ENCODE data around the gene PTP4A1. TPM values are rescaled to one million over a fixed set of nuclear protein-coding genes. Genes with fewer than 3 reads are reported as not detected.
"Not testable (repeated sequence)": the region's sequence is repeated elsewhere in the genome, so short reads cannot be mapped to it uniquely, and the experiment has no call there.

Gene PTP4A1
- total RNA-seq (43.7 TPM), polyA plus RNA-seq (ENCODE audit: insufficient read depth, low read depth, low replicate concordance) (16.5 TPM)
- long read RNA-seq, donor 1, transcript PTP4A1-203 (5 exons, 2,203 nt) = major isoform, 5 of 5 reads
- long read RNA-seq, donor 1, partial matches to known transcripts = 0 of 5 reads
- long read RNA-seq, donor 1, other reads (novel, unspliced or antisense) = 0 of 5 reads
- long read RNA-seq, donor 2, transcript PTP4A1-203 (5 exons, 2,203 nt) = major isoform, 6 of 53 reads
- long read RNA-seq, donor 2, partial matches to known transcripts = 47 of 53 reads
- long read RNA-seq, donor 2, other reads (novel, unspliced or antisense) = 0 of 53 reads
- long read RNA-seq, donor 3, transcript PTP4A1-203 (5 exons, 2,203 nt) = major isoform, 8 of 8 reads
- long read RNA-seq, donor 3, partial matches to known transcripts = 0 of 8 reads
- long read RNA-seq, donor 3, other reads (novel, unspliced or antisense) = 0 of 8 reads
- long read RNA-seq, donor 4, transcript PTP4A1-203 (5 exons, 2,203 nt) = major isoform, 5 of 10 reads
- long read RNA-seq, donor 4, partial matches to known transcripts = 5 of 10 reads
- long read RNA-seq, donor 4, other reads (novel, unspliced or antisense) = 0 of 10 reads
- long read RNA-seq, donor 5, partial matches to known transcripts = 0 of 2 reads
- long read RNA-seq, donor 5, other reads (novel, unspliced or antisense) = 0 of 2 reads
- long read RNA-seq, donor 6, partial matches to known transcripts = 0 of 4 reads
- long read RNA-seq, donor 6, other reads (novel, unspliced or antisense) = 0 of 4 reads
- long read RNA-seq, donor 7, partial matches to known transcripts = 2 of 5 reads
- long read RNA-seq, donor 7, other reads (novel, unspliced or antisense) = 1 of 5 reads
- long read RNA-seq, donor 8, transcript PTP4A1-203 (5 exons, 2,203 nt) = major isoform, 5 of 5 reads
- long read RNA-seq, donor 8, partial matches to known transcripts = 0 of 5 reads
- long read RNA-seq, donor 8, other reads (novel, unspliced or antisense) = 0 of 5 reads
- long read RNA-seq, donor 9, transcript PTP4A1-203 (5 exons, 2,203 nt) = major isoform, 6 of 6 reads
- long read RNA-seq, donor 9, partial matches to known transcripts = 0 of 6 reads
- long read RNA-seq, donor 9, other reads (novel, unspliced or antisense) = 0 of 6 reads
- long read RNA-seq, donor 10, partial matches to known transcripts = 0 of 4 reads
- long read RNA-seq, donor 10, other reads (novel, unspliced or antisense) = 0 of 4 reads

GRCh38 chr6:63572044-63572746, at the start of gene PTP4A1, which contains the start of gene LOC128125822:
TSS of gene PTP4A1 (plus strand) at chr6:63572480. CDS start at chr6:63576881, 4,401 bp downstream.
TSS of gene LOC128125822 (plus strand) at chr6:63572480.
- intact Hi-C loops (cut with DNase I) = no loop called here

GRCh38 chr6:63522911-63523287, 49.4 kb upstream of the PTP4A1 start:
- not testable (repeated sequence) for H3K36me3 ChIP-seq (ENCODE audit: control insufficient read depth in 2 of 3, insufficient read depth in 3 of 3, low read length in 3 of 3)

More at GRCh38 chr6:63572044-63572746, at the start of gene PTP4A1, which contains the start of gene LOC128125822:
- FAIRE-seq (no peak), DNase-seq (peak; percentile 98 to 100 (median 99))
- Histone ChIP-seq H3K27me3 (ENCODE audit: control insufficient read depth, insufficient read depth, low read length) (no peaks in the 10 kb centered on the region), H3K27ac (ENCODE audit: low read depth in 2 of 2, low read length in 2 of 2) (peak within 1 kb of the TSS; percentile 99), H3K4me1 (ENCODE audit: control insufficient read depth in 2 of 3, insufficient read depth in 2 of 3, low read depth in 1 of 3, low read length in 3 of 3) (peaks cover 5 to 16% (median 6%) of the 10 kb centered on the region in 3 donors), H3K4me3 (ENCODE audit: low read length in 3 of 3) (peak within 1 kb of the TSS; percentile 89 to 97 (median 94)), H3K9me3 (ENCODE audit: control insufficient read depth in 2 of 3, insufficient read depth in 1 of 3, low read length in 3 of 3) (no peaks in the 10 kb centered on the region), H3K9ac (ENCODE audit: low read length in 3 of 3) (peak within 1 kb of the TSS; percentile 90 to 95 (median 92)), H3K36me3 (ENCODE audit: control insufficient read depth in 2 of 3, insufficient read depth in 3 of 3, low read length in 3 of 3) (peaks cover 0 to 9% (median 0%) of the 10 kb centered on the region in 3 donors)
- no peak for TF ChIP-seq CTCF (IDR thresholded peaks at IDR 0.05; ENCODE audit: borderline replicate concordance, extremely low read depth, insufficient read depth)

GRCh38 chr6:63523630-63524029, 48.6 kb upstream of the PTP4A1 start:
- FAIRE-seq (no peak), DNase-seq (no peak)
- intact Hi-C loops (cut with DNase I) = no loop called here
- H3K4me3 ChIP-seq (ENCODE audit: low read length in 3 of 3) = no peak overlapping the region
- no peak overlapping the region for H3K9ac ChIP-seq (ENCODE audit: low read length in 3 of 3)
- no peaks in the 10 kb centered on the region for H3K36me3 ChIP-seq (ENCODE audit: control insufficient read depth in 2 of 3, insufficient read depth in 3 of 3, low read length in 3 of 3)
- peaks cover 0 to under 1% (median 0%) of the 10 kb centered on the region in 3 donors for H3K4me1 ChIP-seq (ENCODE audit: control insufficient read depth in 2 of 3, insufficient read depth in 2 of 3, low read depth in 1 of 3, low read length in 3 of 3)
- H3K27me3 ChIP-seq (ENCODE audit: control insufficient read depth, insufficient read depth, low read length) = no peaks in the 10 kb centered on the region
- no peaks in the 10 kb centered on the region for H3K9me3 ChIP-seq (ENCODE audit: control insufficient read depth in 2 of 3, insufficient read depth in 1 of 3, low read length in 3 of 3)
- no peak overlapping the region for H3K27ac ChIP-seq (ENCODE audit: low read depth in 2 of 2, low read length in 2 of 2)
- TF ChIP-seq CTCF (IDR thresholded peaks at IDR 0.05; ENCODE audit: borderline replicate concordance, extremely low read depth, insufficient read depth) = no peak

More at GRCh38 chr6:63522911-63523287, 49.4 kb upstream of the PTP4A1 start:
- FAIRE-seq; H3K4me3 ChIP-seq (ENCODE audit: low read length in 3 of 3); H3K9ac ChIP-seq (ENCODE audit: low read length in 3 of 3); H3K27me3 ChIP-seq (ENCODE audit: control insufficient read depth, insufficient read depth, low read length); H3K4me1 ChIP-seq (ENCODE audit: control insufficient read depth in 2 of 3, insufficient read depth in 2 of 3, low read depth in 1 of 3, low read length in 3 of 3); DNase-seq; H3K9me3 ChIP-seq (ENCODE audit: control insufficient read depth in 2 of 3, insufficient read depth in 1 of 3, low read length in 3 of 3); intact Hi-C loops (cut with DNase I); H3K27ac ChIP-seq (ENCODE audit: low read depth in 2 of 2, low read length in 2 of 2): not testable (repeated sequence)
